Endodermal cell (in vitro differentiated cells): ENCODE data around the gene ZC3H15. TPM values are rescaled to one million over a fixed set of nuclear protein-coding genes. Genes with fewer than 3 reads are reported as not detected.

ENCODE experiments used
- DNase-seq: peaks from one replicate; pipeline ENCODE4 v3.0.0-alpha.2; 2017
- H3K27ac ChIP-seq: 2 replicates; pipeline ENCODE4 v1.5.1; 2013; ENCODE audit warnings: mild to moderate bottlenecking, low read depth, low read length, moderate library complexity
- H3K27me3 ChIP-seq: 2 replicates; pipeline ENCODE4 v1.6.1; 2013; ENCODE audit warnings: mild to moderate bottlenecking, low read length, moderate library complexity; ENCODE audit not compliant: insufficient read depth, control insufficient read depth, poor library complexity, severe bottlenecking
- H3K36me3 ChIP-seq: 2 replicates; pipeline ENCODE4 v1.7.0; 2013; ENCODE audit warnings: mild to moderate bottlenecking, low read length, moderate library complexity; ENCODE audit not compliant: control insufficient read depth, insufficient read depth
- H3K4me1 ChIP-seq: one replicate; pipeline ENCODE4 v1.7.0; 2013; ENCODE audit warnings: low read length; ENCODE audit not compliant: control insufficient read depth, insufficient read depth
- H3K4me3 ChIP-seq: 2 replicates; pipeline ENCODE4 v1.5.1; 2013; ENCODE audit warnings: mild to moderate bottlenecking, low read length, moderate library complexity
- H3K9ac ChIP-seq: 2 replicates; pipeline ENCODE4 v1.6.1; 2013; ENCODE audit warnings: mild to moderate bottlenecking, low read length, moderate library complexity; ENCODE audit not compliant: poor library complexity, severe bottlenecking; ENCODE audit errors: extremely low read depth
- H3K9me3 ChIP-seq: 2 replicates; pipeline ENCODE4 v1.6.1; 2013; ENCODE audit warnings: mild to moderate bottlenecking, low read length, moderate library complexity; ENCODE audit not compliant: control insufficient read depth
- H3K27ac Mint-ChIP-seq: 2 replicates; pipeline ENCODE4 v1.8.0; 2020; ENCODE audit warnings: mixed read lengths
- H3K27me3 Mint-ChIP-seq: 2 replicates; pipeline ENCODE4 v1.8.0; 2021; ENCODE audit warnings: mild to moderate bottlenecking, mixed read lengths; ENCODE audit not compliant: insufficient read depth
- H3K36me3 Mint-ChIP-seq: 2 replicates; pipeline ENCODE4 v1.8.0; 2020; ENCODE audit warnings: low read depth, mixed read lengths
- H3K4me1 Mint-ChIP-seq: 2 replicates; pipeline ENCODE4 v1.8.0; 2020; ENCODE audit warnings: mixed read lengths
- H3K4me3 Mint-ChIP-seq: 2 replicates; pipeline ENCODE4 v1.8.0; 2020; ENCODE audit warnings: mild to moderate bottlenecking, moderate library complexity, mixed read lengths
- H3K9me3 Mint-ChIP-seq: 2 replicates; pipeline ENCODE4 v1.8.0; 2020; ENCODE audit warnings: mild to moderate bottlenecking, mixed read lengths
- WGBS, 2 experiments: methylation state at CpG; one replicate each; pipeline versions ENCODE4 v1.1.5 to v1.1.7; 2013; ENCODE audit warnings: missing lambda C conversion rate in 2 of 2, mixed read lengths in 1 of 2; ENCODE audit not compliant: insufficient coverage in 1 of 2, insufficient read length in 1 of 2; 5-methylcytosine and 5-hydroxymethylcytosine counted together
- total RNA-seq, 2 donors: library from RNA; stranded (reverse); fragmentation: NEBNext Ultra II Directional in 1 of 2; extraction: Animal tissue kit (Norgen Biotek cat#: 25700) in 1 of 2; gene quantifications; 2 replicates in 1 of 2; 3 replicates in 1 of 2; pipeline ENCODE4 v1.2.1, GENCODE V29; 2021
- TF ChIP-seq, protein P1 (sequence below): fragments of 200-600 bp; sonication (generic); conservative IDR thresholded peaks from 2 replicates; pipeline ENCODE4 v1.5.0; 2021; ENCODE audit warnings: antibody characterized with exemption, mild to moderate bottlenecking

The ZC3H15 gene
- total RNA-seq, 2 donors from 2014 or later: 54.6 to 59.3 TPM

DNA sequence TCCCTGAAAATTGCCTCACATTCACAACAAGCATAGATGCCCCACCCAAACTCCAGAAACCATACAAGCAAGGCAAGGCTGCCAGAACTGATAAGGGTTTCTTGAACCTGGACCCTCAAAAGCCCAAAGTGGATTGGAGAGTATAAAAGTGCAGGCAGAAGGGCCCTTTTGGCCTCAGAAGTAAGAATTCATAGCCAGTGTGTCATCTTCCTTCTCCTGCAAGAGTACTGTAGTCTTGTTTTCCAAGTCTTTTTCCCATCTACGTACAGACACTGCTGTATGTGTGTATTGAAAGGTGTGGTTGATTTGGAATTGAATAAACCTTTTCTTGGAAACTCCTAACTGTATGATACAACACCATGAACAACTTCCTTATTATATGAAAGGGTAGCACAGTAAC, 46.8 kb downstream of the ZC3H15 start:
- Histone ChIP-seq H3K9ac (no peak overlapping the region), H3K9me3 (no peaks in the 10 kb centered on the region), H3K36me3 (no peaks in the 10 kb centered on the region), H3K27ac (no peak overlapping the region), H3K4me1 (no peaks in the 10 kb centered on the region), H3K27me3 (no peaks in the 10 kb centered on the region), H3K4me3 (no peak overlapping the region)
- H3K4me3 Mint-ChIP-seq: no peak overlapping the region
- WGBS, 2 experiments: no CpG with 5 or more reads among the region's 1 CpG
- TF ChIP-seq, protein P1, sequence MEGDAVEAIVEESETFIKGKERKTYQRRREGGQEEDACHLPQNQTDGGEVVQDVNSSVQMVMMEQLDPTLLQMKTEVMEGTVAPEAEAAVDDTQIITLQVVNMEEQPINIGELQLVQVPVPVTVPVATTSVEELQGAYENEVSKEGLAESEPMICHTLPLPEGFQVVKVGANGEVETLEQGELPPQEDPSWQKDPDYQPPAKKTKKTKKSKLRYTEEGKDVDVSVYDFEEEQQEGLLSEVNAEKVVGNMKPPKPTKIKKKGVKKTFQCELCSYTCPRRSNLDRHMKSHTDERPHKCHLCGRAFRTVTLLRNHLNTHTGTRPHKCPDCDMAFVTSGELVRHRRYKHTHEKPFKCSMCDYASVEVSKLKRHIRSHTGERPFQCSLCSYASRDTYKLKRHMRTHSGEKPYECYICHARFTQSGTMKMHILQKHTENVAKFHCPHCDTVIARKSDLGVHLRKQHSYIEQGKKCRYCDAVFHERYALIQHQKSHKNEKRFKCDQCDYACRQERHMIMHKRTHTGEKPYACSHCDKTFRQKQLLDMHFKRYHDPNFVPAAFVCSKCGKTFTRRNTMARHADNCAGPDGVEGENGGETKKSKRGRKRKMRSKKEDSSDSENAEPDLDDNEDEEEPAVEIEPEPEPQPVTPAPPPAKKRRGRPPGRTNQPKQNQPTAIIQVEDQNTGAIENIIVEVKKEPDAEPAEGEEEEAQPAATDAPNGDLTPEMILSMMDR: no peak
- no peaks in the 10 kb centered on the region for H3K9me3 Mint-ChIP-seq
- H3K36me3 Mint-ChIP-seq: no peaks in the 10 kb centered on the region
- H3K4me1 Mint-ChIP-seq: no peaks in the 10 kb centered on the region
- H3K27me3 Mint-ChIP-seq: no peaks in the 10 kb centered on the region
- no peak overlapping the region for H3K27ac Mint-ChIP-seq
- DNase-seq: no peak

DNA sequence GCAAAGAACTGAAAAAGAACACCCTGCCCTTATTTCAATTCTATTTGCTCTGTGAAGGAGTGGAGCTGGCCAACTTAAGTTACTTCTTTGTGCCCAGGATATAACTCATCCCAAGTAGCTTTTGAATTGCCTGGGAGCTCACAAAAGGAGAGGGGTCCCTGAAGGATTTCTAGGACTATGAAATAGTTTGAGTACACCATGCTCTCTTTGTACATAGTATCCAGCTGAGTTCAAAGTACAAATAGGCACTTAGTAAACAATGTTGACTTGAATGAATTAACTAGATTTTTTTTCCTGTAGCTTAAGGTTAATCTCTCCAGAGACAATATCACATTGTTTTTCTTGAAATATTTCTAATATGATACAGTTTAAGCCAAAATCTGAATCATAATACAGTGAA, 47.7 kb downstream of the ZC3H15 start:
- no peaks in the 10 kb centered on the region for H3K4me1 ChIP-seq
- Mint-ChIP-seq H3K4me1 (no peaks in the 10 kb centered on the region), H3K36me3 (no peaks in the 10 kb centered on the region), H3K27ac (no peak overlapping the region), H3K9me3 (no peaks in the 10 kb centered on the region), H3K27me3 (no peaks in the 10 kb centered on the region), H3K4me3 (no peak overlapping the region)
- no peaks in the 10 kb centered on the region for H3K36me3 ChIP-seq
- H3K27ac ChIP-seq: no peak overlapping the region
- no peaks in the 10 kb centered on the region for H3K9me3 ChIP-seq
- TF ChIP-seq, protein P1: no peak
- H3K27me3 ChIP-seq: no peaks in the 10 kb centered on the region
- DNase-seq: no peak
- no peak overlapping the region for H3K4me3 ChIP-seq
- no peak overlapping the region for H3K9ac ChIP-seq

DNA sequence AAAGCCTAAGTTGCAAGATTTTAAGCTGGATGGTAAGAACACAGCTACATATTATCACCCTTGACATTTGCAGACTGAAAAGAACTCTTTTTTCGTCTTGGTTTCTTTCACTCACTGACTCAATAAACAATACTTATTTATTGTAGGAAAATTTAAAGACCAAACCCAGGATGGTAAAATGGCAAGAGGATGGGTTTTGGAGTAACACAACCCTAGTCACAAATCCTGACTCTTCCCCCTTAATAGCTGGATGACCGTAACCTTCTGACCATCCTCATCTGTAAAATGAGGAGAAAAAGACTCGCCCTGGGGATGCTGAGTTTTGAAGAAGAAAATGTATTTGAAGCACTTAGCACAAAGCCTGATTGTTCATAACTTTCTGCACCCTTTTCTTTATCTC, 48.3 kb downstream of the ZC3H15 start:
- no peaks in the 10 kb centered on the region for H3K36me3 ChIP-seq
- H3K27ac Mint-ChIP-seq: no peak overlapping the region
- WGBS, 2 experiments: 100% methylated on average over 2 of the region's 3 CpGs; no CpG with 5 or more reads in 1 of the 2 experiments
- H3K4me3 Mint-ChIP-seq: no peak overlapping the region
- H3K4me3 ChIP-seq: no peak overlapping the region
- no peaks in the 10 kb centered on the region for H3K27me3 ChIP-seq
- no peaks in the 10 kb centered on the region for H3K9me3 ChIP-seq
- H3K9me3 Mint-ChIP-seq: no peaks in the 10 kb centered on the region
- no peak for DNase-seq
- H3K4me1 ChIP-seq: no peaks in the 10 kb centered on the region
- no peaks in the 10 kb centered on the region for H3K36me3 Mint-ChIP-seq
- no peak overlapping the region for H3K9ac ChIP-seq
- TF ChIP-seq, protein P1: no peak
- no peaks in the 10 kb centered on the region for H3K4me1 Mint-ChIP-seq
- no peak overlapping the region for H3K27ac ChIP-seq
- no peaks in the 10 kb centered on the region for H3K27me3 Mint-ChIP-seq
